ENCODE data around the gene CACHD1.
"Not testable (repeated sequence)": the region's sequence is repeated elsewhere in the genome, so short reads cannot be mapped to it uniquely, and the experiment has no call there.

The CACHD1 gene

DNA sequence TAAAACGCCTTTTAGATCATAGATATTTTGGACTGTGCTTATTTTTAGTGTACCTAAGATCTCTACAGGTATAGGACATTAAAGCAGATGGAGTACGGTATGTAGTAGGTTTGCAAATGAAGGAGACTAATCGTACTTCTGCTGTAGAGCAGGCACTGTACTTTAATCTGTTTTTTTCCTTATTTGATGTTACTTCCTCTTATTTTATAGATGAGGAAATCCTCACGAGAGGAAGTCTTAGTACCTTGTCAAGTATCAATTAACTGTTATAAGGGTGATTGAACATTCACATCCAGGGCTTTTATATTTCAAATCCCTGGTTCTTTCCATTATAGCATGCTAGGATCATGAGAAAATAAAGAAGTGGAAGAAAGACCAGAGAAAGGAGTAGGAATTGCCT is 41.1 kb downstream of the CACHD1 start:
- no peak overlapping the region for H3K9ac ChIP-seq (ENCODE audit: low read length)
- H3K4me3 ChIP-seq (ENCODE audit: low read length) = no peak overlapping the region
- H3K79me2 ChIP-seq (ENCODE audit: low read length) = no peaks in the 10 kb centered on the region; the same call in 1 of the 2 replicates
- H3K9me3 ChIP-seq (ENCODE audit: insufficient read depth, low read length) = no peaks in the 10 kb centered on the region
- no peaks in the 10 kb centered on the region for H4K20me1 ChIP-seq (ENCODE audit: insufficient read depth, low read length)
- H2AFZ ChIP-seq (ENCODE audit: low read depth, low read length) = no peak overlapping the region
- TF ChIP-seq, protein P1, sequence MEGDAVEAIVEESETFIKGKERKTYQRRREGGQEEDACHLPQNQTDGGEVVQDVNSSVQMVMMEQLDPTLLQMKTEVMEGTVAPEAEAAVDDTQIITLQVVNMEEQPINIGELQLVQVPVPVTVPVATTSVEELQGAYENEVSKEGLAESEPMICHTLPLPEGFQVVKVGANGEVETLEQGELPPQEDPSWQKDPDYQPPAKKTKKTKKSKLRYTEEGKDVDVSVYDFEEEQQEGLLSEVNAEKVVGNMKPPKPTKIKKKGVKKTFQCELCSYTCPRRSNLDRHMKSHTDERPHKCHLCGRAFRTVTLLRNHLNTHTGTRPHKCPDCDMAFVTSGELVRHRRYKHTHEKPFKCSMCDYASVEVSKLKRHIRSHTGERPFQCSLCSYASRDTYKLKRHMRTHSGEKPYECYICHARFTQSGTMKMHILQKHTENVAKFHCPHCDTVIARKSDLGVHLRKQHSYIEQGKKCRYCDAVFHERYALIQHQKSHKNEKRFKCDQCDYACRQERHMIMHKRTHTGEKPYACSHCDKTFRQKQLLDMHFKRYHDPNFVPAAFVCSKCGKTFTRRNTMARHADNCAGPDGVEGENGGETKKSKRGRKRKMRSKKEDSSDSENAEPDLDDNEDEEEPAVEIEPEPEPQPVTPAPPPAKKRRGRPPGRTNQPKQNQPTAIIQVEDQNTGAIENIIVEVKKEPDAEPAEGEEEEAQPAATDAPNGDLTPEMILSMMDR (IDR thresholded peaks at IDR 0.05; ENCODE audit: low read depth, low read length) = no peak
- no peak for TF ChIP-seq EZH2phosphoT487 (IDR thresholded peaks at IDR 0.05; ENCODE audit: low read depth)
- no peak overlapping the region for H3K27ac ChIP-seq (ENCODE audit: low read length)
- no peak overlapping the region for H3K4me2 ChIP-seq (ENCODE audit: low read length)
- peaks cover 15% of the 10 kb centered on the region; the same call in 1 of the 2 replicates for H3K4me1 ChIP-seq (ENCODE audit: low read length)
- no peaks in the 10 kb centered on the region for H3K36me3 ChIP-seq (replicated peaks; ENCODE audit: low read depth, low read length)
- H3K27me3 ChIP-seq (ENCODE audit: low read depth, low read length) = no peaks in the 10 kb centered on the region

DNA sequence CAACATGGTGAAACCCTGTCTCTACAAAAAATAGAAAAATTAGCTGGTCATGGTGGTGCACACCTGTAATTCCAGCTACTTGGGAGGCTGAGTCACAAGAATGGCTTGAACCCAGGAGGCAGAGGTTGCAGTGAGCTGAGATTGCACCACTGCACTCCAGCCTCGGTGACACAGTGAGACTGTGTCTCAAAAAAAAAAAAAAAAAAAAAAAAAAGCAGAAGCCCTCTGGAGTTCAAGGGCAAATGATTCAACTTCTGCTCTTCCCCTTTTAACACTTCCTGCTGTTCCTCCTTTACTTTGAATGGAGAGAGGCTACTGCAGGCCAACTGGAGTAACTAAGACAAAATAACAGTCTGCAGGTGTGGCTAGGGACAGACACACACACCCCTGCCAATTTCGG is 42.3 kb downstream of the CACHD1 start:
- not testable (repeated sequence) for H3K4me2 ChIP-seq (ENCODE audit: low read length); H3K79me2 ChIP-seq (ENCODE audit: low read length); H3K36me3 ChIP-seq (replicated peaks; ENCODE audit: low read depth, low read length); H4K20me1 ChIP-seq (ENCODE audit: insufficient read depth, low read length); H3K27ac ChIP-seq (ENCODE audit: low read length); H3K9me3 ChIP-seq (ENCODE audit: insufficient read depth, low read length); H3K4me3 ChIP-seq (ENCODE audit: low read length); H3K27me3 ChIP-seq (ENCODE audit: low read depth, low read length); H3K9ac ChIP-seq (ENCODE audit: low read length); H2AFZ ChIP-seq (ENCODE audit: low read depth, low read length)
- peaks cover 12% of the 10 kb centered on the region; the same call in 1 of the 2 replicates for H3K4me1 ChIP-seq (ENCODE audit: low read length)

DNA sequence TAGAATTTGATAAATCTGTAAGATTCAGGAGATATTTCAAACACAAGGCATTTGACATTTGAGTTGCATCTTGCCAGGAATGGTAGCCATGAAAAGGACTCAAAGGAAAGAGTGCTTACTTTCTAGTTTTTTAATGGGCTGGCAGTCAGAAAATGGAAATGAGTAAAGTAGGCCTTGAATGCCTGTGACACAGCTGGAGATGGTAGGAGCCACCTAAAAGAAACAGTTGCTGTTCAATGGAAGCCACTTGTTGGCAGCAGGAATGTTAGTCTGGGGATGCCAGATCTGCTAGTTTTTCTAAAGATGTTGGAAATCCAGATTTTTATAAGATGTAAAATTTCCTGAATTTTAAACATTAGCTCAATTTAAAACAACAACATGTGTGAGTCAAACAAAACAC is 43.6 kb downstream of the CACHD1 start:
- H3K36me3 ChIP-seq (replicated peaks; ENCODE audit: low read depth, low read length) = no peaks in the 10 kb centered on the region
- no peaks in the 10 kb centered on the region for H3K27me3 ChIP-seq (ENCODE audit: low read depth, low read length)
- no peaks in the 10 kb centered on the region for H3K9me3 ChIP-seq (ENCODE audit: insufficient read depth, low read length)
- no peak overlapping the region for H2AFZ ChIP-seq (ENCODE audit: low read depth, low read length)
- H3K79me2 ChIP-seq (ENCODE audit: low read length) = no peaks in the 10 kb centered on the region; the same call in 1 of the 2 replicates
- no peak overlapping the region for H3K27ac ChIP-seq (ENCODE audit: low read length)
- H3K4me3 ChIP-seq (ENCODE audit: low read length) = no peak overlapping the region
- no peak overlapping the region for H3K4me2 ChIP-seq (ENCODE audit: low read length)
- peaks cover 12% of the 10 kb centered on the region; the same call in 1 of the 2 replicates for H3K4me1 ChIP-seq (ENCODE audit: low read length)
- TF ChIP-seq, protein P1 (IDR thresholded peaks at IDR 0.05; ENCODE audit: low read depth, low read length) = no peak
- TF ChIP-seq EZH2phosphoT487 (IDR thresholded peaks at IDR 0.05; ENCODE audit: low read depth) = no peak
- no peak overlapping the region for H3K9ac ChIP-seq (ENCODE audit: low read length)
- H4K20me1 ChIP-seq (ENCODE audit: insufficient read depth, low read length) = no peaks in the 10 kb centered on the region

DNA sequence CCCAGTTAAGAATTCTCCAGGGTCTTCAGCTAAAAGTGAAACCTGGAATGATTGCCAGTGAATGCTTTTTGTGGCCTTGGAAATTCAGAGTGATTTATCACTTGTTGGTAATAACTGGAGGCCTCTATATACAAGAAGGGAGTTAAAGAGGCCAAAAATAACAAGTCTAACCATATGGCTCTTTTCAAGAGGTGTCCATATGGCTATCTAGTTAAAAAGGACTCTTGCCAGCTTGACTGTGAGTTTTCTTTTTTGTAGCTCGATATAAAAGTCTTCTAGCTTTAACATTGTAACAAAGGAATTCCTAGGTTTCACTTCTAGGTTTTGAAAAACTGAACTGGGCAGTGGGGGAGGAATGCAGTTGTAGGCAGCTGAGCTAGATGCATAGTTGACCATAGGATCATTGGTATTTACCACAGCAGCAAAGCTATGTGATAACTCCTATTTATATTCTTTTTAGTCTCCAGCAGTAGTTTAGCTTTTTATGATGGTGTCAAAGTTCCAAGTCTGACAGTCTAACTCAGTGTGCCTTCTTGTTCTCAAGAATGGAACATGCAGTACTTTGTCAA is 44.4 kb downstream of the CACHD1 start:
- Histone ChIP-seq H3K79me2 (ENCODE audit: low read length) (no peaks in the 10 kb centered on the region; the same call in 1 of the 2 replicates), H4K20me1 (ENCODE audit: insufficient read depth, low read length) (no peaks in the 10 kb centered on the region), H3K4me2 (ENCODE audit: low read length) (no peak overlapping the region), H3K4me1 (ENCODE audit: low read length) (peaks cover 12% of the 10 kb centered on the region; the same call in 1 of the 2 replicates), H2AFZ (ENCODE audit: low read depth, low read length) (no peak overlapping the region), H3K27me3 (ENCODE audit: low read depth, low read length) (no peaks in the 10 kb centered on the region), H3K4me3 (ENCODE audit: low read length) (no peak overlapping the region), H3K9me3 (ENCODE audit: insufficient read depth, low read length) (no peaks in the 10 kb centered on the region), H3K9ac (ENCODE audit: low read length) (no peak overlapping the region), H3K36me3 (replicated peaks; ENCODE audit: low read depth, low read length) (no peaks in the 10 kb centered on the region), H3K27ac (ENCODE audit: low read length) (no peak overlapping the region)
- TF ChIP-seq EZH2phosphoT487 (IDR thresholded peaks at IDR 0.05; ENCODE audit: low read depth) = no peak
- TF ChIP-seq, protein P1 (IDR thresholded peaks at IDR 0.05; ENCODE audit: low read depth, low read length) = no peak
